Measurements from ENCODE around the gene PCDHGA11.

DNA sequence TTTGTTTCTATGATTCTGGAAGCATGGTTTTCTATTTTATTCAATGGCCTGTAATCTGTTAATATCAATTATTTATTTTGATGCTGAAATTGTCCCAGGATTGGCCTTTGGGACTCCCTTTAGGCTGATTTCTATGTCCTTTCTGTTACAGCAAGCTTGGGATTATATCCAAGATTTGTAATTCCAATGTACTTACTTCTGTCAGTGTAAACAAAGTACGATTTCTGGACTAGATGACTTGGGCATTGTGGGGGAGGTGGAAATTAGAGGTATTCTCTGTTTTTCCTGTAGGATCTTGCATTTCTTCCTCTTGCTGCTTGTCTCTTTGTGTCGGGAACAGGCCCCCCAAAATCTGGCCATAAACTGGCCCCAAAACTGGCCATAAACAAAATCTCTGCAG lies 13.2 kb downstream of the PCDHGA11 start:
- TF ChIP-seq, protein P1, sequence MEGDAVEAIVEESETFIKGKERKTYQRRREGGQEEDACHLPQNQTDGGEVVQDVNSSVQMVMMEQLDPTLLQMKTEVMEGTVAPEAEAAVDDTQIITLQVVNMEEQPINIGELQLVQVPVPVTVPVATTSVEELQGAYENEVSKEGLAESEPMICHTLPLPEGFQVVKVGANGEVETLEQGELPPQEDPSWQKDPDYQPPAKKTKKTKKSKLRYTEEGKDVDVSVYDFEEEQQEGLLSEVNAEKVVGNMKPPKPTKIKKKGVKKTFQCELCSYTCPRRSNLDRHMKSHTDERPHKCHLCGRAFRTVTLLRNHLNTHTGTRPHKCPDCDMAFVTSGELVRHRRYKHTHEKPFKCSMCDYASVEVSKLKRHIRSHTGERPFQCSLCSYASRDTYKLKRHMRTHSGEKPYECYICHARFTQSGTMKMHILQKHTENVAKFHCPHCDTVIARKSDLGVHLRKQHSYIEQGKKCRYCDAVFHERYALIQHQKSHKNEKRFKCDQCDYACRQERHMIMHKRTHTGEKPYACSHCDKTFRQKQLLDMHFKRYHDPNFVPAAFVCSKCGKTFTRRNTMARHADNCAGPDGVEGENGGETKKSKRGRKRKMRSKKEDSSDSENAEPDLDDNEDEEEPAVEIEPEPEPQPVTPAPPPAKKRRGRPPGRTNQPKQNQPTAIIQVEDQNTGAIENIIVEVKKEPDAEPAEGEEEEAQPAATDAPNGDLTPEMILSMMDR (IDR thresholded peaks at IDR 0.05), result no peak
- no peak for TF ChIP-seq POLR2A (IDR thresholded peaks at IDR 0.05)
